Panc1 (cell line): ENCODE results near the gene MOB2. TPM values are rescaled to one million over a fixed set of nuclear protein-coding genes. Genes with fewer than 3 reads are reported as not detected.

Source experiments
- ATAC-seq: fragments of 200-7000 bp; cut with Tn5 transposase; 2 replicates; pipeline ENCODE4 v1.9.1; 2020; ENCODE audit warnings: mild to moderate bottlenecking, moderate library complexity
- BruUV-seq: library from RNA; stranded (reverse); fragments of 400-500 nt; replicated peaks from 2 replicates; lab custom pipeline; 2021; lab: Mats Ljungman, UMichigan
- CTCF ChIA-PET: fragments of 300-600 bp; sonication (Branson Sonifier 250); formaldehyde crosslinking; loops from one replicate; lab custom pipeline; 2022; ENCODE audit warnings: antibody characterized with exemption; lab: Charles Lee
- POLR2A ChIA-PET: fragments of 300-600 bp; sonication (Branson Sonifier 250); formaldehyde crosslinking; loops from one replicate; lab custom pipeline; 2022; ENCODE audit warnings: antibody characterized with exemption; lab: Charles Lee
- DNase-seq: peaks from one replicate; pipeline ENCODE4 v3.0.0-alpha.2; 2010; ENCODE audit warnings: low read depth, low spot score
- H3K27ac ChIP-seq: 2 replicates; pipeline ENCODE4 v1.5.1; 2011; ENCODE audit warnings: mild to moderate bottlenecking, low read length, inconsistent platforms
- H3K27me3 ChIP-seq: fragments of 200-500 bp; sonication (Bioruptor generic); 2 replicates; pipeline ENCODE4 v1.6.0; 2014; ENCODE audit warnings: low read length, inconsistent platforms; ENCODE audit not compliant: control insufficient read depth, insufficient read depth
- H3K36me3 ChIP-seq: fragments of 200-500 bp; sonication (Bioruptor generic); 2 replicates; pipeline ENCODE4 v1.5.1; 2014; ENCODE audit warnings: inconsistent platforms, mild to moderate bottlenecking, low read length, moderate library complexity; ENCODE audit not compliant: control insufficient read depth, insufficient read depth
- H3K4me1 ChIP-seq: 2 replicates; pipeline ENCODE4 v1.5.1; 2011; ENCODE audit warnings: inconsistent platforms, mild to moderate bottlenecking, low read length, moderate library complexity; ENCODE audit not compliant: control insufficient read depth, insufficient read depth
- H3K4me3 ChIP-seq, 2 experiments: 2 replicates each; pipeline ENCODE4 v1.5.1; 2011 to 2012; ENCODE audit warnings: low read depth in 2 of 2, low read length in 2 of 2, mild to moderate bottlenecking in 2 of 2, inconsistent platforms in 1 of 2, moderate library complexity in 1 of 2
- H3K9me3 ChIP-seq: fragments of 200-500 bp; sonication (Bioruptor generic); 2 replicates; pipeline ENCODE4 v1.5.1; 2014; ENCODE audit warnings: low read depth, mild to moderate bottlenecking, inconsistent platforms, low read length, moderate library complexity; ENCODE audit not compliant: control insufficient read depth, insufficient read depth
- POLR2AphosphoS5 ChIP-seq: IDR thresholded peaks from 2 replicates; pipeline ENCODE4 v1.6.1; 2012; ENCODE audit warnings: mild to moderate bottlenecking, low read depth, low read length, moderate library complexity
- SIN3A ChIP-seq: IDR thresholded peaks from 2 replicates; pipeline ENCODE4 v1.6.1; 2012; ENCODE audit warnings: low read depth, mild to moderate bottlenecking, low read length, moderate library complexity, borderline replicate concordance; ENCODE audit not compliant: insufficient read depth
- TCF7L2 ChIP-seq: IDR thresholded peaks from 2 replicates; pipeline ENCODE4 v1.6.1; 2011; ENCODE audit warnings: mild to moderate bottlenecking, low read depth, low read length, inconsistent platforms
- in situ Hi-C: cut with HindIII; loops from 2 replicates; pipeline ENCODE4 v1.10.0; 2016; ENCODE audit warnings: low sequenced_read_pairs, low pct_unique_long_range_greater_than_20kb
- intact Hi-C: fragments of 100-400 bp; cut with micrococcal nuclease; formaldehyde crosslinking; loops from one replicate; pipeline ENCODE4 v1.10.0; 2022; ENCODE audit not compliant: unreplicated experiment
- total RNA-seq: library from RNA; stranded (reverse); gene quantifications from one replicate; pipeline ENCODE4 v1.2.1, GENCODE V29; 2021; ENCODE audit not compliant: unreplicated experiment
- TF ChIP-seq, protein P1 (sequence below), 2 experiments: IDR thresholded peaks; 2 replicates each; pipeline ENCODE4 v1.6.1; 2011 to 2012; ENCODE audit warnings: low read depth in 2 of 2, control low read depth in 1 of 2, low read length in 1 of 2, mild to moderate bottlenecking in 1 of 2, moderate library complexity in 1 of 2; ENCODE audit not compliant: insufficient read depth in 1 of 2
- TF ChIP-seq, protein P2 (sequence below): fragments of 450-650 bp; IDR thresholded peaks from 2 replicates; pipeline ENCODE4 v1.5.1; 2017; ENCODE audit warnings: mild to moderate bottlenecking

MOB2 gene
- total RNA-seq, 1 experiment from 2014 or later, result 51.2 TPM

DNA sequence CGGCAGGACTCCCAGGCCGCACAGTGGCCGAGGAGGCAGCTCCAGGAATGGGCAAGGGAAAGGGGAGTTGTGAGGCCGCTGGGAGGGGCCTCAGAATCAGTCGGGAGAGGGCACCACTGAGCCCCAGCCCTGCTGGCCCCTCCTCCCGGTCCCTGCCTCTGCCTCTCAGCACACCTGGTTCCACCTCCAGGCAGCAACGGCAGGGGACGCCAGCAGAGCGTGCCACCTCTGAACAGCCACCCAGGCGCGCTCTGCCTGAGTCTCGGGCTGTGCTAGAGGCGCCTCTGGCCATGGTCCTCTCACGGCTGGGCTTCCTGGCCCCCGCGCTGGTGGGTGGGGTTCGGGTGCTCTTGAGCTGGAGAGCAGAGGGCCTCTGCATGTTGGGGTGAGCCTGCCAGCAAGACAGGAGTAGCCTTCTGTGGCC is 33.0 kb downstream of the MOB2 start:
- CTCF ChIA-PET, result no interaction called here
- Histone ChIP-seq H3K27ac (no peak overlapping the region), H3K36me3 (no peaks in the 10 kb centered on the region), H3K27me3 (no peaks in the 10 kb centered on the region), H3K4me1 (peaks cover 27% of the 10 kb centered on the region), H3K4me3 (no peak overlapping the region), H3K9me3 (no peaks in the 10 kb centered on the region)
- POLR2A ChIA-PET, result no interaction called here
- intact Hi-C loops (no loop called here), in situ Hi-C loops (no loop called here)
- BruUV-seq, result no TSS peak
- ATAC-seq, result 0 out of 2 replicates have a peak, but pooled peaks have one; percentile 4
- DNase-seq, result no peak
- TF ChIP-seq, protein P1, sequence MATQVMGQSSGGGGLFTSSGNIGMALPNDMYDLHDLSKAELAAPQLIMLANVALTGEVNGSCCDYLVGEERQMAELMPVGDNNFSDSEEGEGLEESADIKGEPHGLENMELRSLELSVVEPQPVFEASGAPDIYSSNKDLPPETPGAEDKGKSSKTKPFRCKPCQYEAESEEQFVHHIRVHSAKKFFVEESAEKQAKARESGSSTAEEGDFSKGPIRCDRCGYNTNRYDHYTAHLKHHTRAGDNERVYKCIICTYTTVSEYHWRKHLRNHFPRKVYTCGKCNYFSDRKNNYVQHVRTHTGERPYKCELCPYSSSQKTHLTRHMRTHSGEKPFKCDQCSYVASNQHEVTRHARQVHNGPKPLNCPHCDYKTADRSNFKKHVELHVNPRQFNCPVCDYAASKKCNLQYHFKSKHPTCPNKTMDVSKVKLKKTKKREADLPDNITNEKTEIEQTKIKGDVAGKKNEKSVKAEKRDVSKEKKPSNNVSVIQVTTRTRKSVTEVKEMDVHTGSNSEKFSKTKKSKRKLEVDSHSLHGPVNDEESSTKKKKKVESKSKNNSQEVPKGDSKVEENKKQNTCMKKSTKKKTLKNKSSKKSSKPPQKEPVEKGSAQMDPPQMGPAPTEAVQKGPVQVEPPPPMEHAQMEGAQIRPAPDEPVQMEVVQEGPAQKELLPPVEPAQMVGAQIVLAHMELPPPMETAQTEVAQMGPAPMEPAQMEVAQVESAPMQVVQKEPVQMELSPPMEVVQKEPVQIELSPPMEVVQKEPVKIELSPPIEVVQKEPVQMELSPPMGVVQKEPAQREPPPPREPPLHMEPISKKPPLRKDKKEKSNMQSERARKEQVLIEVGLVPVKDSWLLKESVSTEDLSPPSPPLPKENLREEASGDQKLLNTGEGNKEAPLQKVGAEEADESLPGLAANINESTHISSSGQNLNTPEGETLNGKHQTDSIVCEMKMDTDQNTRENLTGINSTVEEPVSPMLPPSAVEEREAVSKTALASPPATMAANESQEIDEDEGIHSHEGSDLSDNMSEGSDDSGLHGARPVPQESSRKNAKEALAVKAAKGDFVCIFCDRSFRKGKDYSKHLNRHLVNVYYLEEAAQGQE (IDR thresholded peaks at IDR 0.05; ENCODE audit: insufficient read depth in 1 of 2, low read depth in 2 of 2, low read length in 1 of 2), result no peak
- TF ChIP-seq, protein P2, sequence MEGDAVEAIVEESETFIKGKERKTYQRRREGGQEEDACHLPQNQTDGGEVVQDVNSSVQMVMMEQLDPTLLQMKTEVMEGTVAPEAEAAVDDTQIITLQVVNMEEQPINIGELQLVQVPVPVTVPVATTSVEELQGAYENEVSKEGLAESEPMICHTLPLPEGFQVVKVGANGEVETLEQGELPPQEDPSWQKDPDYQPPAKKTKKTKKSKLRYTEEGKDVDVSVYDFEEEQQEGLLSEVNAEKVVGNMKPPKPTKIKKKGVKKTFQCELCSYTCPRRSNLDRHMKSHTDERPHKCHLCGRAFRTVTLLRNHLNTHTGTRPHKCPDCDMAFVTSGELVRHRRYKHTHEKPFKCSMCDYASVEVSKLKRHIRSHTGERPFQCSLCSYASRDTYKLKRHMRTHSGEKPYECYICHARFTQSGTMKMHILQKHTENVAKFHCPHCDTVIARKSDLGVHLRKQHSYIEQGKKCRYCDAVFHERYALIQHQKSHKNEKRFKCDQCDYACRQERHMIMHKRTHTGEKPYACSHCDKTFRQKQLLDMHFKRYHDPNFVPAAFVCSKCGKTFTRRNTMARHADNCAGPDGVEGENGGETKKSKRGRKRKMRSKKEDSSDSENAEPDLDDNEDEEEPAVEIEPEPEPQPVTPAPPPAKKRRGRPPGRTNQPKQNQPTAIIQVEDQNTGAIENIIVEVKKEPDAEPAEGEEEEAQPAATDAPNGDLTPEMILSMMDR, result peak; percentile 66

DNA sequence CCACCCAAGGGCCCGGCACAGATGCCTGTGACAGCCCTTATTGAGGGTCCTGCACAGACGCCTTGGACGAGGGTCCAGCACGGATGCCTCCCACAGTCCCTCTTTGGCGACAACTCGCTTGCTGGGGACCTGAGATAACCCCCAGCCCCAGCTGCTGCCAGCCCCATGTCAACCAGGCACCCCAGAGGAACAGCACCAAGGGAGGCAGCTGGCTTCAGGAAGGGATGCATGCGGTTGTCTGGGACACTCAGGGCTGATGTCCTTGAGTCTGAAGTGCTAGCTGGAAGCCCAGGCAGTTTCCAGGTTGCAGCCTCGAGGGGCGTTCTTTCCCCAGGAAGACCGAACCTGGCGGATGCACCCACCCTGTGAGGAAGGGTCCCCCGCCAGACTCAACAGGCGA is 33.8 kb downstream of the MOB2 start:
- TF ChIP-seq, protein P1 (IDR thresholded peaks at IDR 0.05; ENCODE audit: insufficient read depth in 1 of 2, low read depth in 2 of 2, low read length in 1 of 2), result no peak
- no peak for TF ChIP-seq SIN3A
- TF ChIP-seq POLR2AphosphoS5, result no peak
- TF ChIP-seq, protein P2, result no peak
- no peak for TF ChIP-seq TCF7L2
- ChIA-PET CTCF (no interaction called here), POLR2A (no interaction called here)
- in situ Hi-C loops (no loop called here), intact Hi-C loops (no loop called here)
- Histone ChIP-seq H3K36me3 (no peaks in the 10 kb centered on the region), H3K27me3 (no peaks in the 10 kb centered on the region), H3K4me1 (peaks cover 21% of the 10 kb centered on the region), H3K27ac (no peak overlapping the region), H3K4me3 (no peak overlapping the region), H3K9me3 (no peaks in the 10 kb centered on the region)
- ATAC-seq (no peak), DNase-seq (no peak)
- BruUV-seq, result no TSS peak
